Amniotic stem cell (primary cell): ENCODE measurements around the gene CNTNAP2.

Source experiments
- DNase-seq: peaks from one replicate; lab custom pipeline; 2025; lab: John Stamatoyannopoulos, UW

Gene CNTNAP2

DNA sequence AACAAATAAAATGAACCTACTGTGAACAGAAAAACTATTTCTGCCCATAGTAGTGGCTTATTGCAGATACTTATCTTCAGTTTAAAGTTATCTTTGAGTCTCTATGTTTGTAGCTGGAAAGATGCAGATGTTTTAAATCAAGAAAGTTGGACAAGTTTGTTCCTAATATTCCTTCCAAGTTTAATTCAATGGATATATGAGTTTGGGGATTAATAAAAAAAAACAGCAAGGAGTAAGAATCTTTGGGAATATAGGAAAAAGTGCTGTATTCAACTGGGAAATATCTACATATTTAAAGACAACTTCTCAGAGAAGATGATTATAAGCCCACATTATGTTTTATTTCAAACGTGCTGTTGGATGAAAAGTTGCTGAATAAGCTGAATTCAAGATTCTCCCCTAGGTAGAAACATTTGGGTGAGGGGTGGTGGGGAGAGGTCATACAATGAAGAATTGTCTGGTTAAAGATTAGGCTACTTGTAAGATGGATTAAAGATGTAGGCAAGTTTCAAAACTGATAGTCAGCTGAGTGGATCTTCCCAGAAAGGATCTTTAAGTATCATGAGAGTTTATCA lies 1135.2 kb downstream of the CNTNAP2 start:
- DNase-seq = no peak

DNA sequence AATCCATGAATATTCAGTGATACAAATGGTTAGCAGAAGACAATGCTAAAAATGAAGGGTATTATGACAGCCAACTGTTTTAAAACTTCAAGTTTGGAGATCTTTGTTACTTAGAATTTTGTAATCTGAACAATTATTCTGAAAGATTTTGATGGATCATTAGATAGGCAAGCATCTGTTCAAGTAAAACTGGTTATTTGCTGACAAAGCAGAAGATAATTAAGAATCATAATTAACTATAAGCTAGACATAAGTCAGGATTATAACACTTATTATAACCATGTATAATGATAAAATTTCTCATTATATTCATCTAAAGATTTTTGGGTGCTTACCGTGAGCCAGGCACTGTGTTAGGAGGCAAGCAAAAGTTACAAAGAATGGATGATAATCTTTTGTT lies 1145.1 kb downstream of the CNTNAP2 start:
- no peak for DNase-seq

DNA sequence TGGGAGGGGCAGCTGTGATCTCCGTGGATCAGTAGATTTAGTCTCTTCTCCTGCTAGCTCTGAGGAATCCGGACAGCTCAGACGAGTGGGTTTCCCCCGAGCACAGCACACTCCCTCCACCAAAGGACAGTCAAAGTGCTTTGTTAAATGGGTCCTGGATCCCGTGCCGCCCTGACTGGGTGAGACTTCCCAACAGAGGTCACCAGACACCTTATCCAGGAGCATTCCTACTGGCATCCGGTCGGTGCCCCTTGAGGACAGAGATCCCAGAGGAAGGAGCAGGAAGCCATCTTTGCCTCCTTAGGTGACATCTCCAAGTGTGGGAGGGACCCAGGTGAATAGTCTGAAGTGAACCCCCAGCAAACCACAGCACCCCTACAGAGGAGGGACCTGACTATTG lies 1148.9 kb downstream of the CNTNAP2 start:
- no peak for DNase-seq

DNA sequence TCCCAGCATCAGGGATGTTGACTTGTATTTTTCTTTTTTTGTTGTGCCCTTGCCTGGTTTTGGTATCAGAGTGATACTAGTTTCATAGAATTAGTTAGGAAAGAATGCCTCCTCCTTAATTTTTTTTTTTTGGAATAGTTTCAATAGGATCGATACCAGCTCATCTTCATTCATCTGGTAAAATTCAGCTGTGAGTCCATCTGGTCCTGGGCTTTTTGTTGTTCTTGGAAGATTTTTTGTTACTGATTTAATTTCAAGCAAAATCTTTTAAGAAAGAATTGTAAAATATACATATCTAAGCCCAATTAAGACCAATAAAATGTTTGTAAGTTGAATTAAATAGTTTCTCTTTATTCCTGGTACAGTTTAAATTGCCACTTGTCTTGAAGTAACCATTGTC lies 1159.5 kb downstream of the CNTNAP2 start:
- no peak for DNase-seq

DNA sequence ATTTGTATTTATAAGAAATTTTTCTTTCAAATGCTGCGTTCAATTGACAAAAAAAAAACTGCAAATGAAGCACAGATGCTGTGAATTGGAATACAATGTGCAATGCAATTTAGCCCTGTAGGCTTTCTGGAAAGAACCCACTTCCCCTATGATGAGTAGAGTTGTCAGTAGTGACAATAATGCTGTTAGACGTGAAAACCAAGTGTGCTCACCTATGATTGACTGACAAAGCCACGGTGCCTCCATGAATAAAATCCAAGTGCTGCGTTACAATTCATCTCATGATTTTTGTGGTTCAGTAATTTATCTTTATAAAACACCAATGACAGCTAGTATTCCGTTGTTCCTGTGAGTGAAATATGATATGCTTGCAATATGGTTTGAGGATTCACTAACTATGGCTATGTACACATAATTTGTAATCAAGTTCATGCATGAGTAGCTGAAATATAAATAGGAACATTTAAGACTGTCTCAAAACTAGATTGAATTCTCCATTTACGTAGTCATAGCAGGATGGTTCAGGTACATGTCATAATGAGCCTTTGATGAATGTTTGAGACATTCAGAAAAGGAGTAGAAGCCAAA lies 1160.3 kb downstream of the CNTNAP2 start:
- DNase-seq = no peak

DNA sequence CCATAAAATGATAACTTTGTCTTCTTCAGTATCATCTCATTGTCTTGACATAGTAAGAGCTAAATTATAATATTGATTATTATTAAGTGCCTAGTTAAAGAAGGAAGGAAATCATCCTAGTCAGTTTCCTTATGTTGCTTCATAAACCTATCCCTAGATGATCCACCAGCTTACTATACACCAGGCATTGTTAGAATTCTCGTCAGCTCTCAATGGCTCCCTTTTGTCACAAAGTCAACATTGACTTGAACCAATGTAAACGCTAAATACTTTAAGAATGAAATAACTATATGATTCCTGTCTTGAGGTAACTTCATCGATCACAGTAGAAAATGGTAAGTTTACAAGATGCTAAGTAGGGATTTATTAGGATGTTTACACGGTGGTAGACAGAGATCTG lies 1162.9 kb downstream of the CNTNAP2 start:
- DNase-seq = no peak

DNA sequence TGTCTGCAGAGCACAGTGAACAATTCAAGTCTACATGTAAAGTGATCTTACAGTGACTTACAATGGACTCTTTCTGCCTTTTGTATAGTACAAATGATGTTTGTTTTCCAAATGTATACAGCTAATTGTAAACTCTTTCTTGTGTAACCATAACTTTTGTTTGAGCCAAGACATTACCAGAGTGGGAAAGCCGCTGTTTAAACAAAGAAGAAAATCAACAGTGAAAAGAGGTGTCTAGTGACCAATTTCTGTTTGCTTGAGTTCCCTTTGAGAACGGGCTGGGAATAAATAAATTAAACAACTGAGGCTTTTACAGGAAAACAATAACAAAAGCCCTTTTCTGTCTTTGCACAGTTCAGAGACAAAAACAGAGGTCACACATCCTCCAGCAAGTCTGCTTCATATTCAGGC lies 1163.4 kb downstream of the CNTNAP2 start:
- no peak for DNase-seq

DNA sequence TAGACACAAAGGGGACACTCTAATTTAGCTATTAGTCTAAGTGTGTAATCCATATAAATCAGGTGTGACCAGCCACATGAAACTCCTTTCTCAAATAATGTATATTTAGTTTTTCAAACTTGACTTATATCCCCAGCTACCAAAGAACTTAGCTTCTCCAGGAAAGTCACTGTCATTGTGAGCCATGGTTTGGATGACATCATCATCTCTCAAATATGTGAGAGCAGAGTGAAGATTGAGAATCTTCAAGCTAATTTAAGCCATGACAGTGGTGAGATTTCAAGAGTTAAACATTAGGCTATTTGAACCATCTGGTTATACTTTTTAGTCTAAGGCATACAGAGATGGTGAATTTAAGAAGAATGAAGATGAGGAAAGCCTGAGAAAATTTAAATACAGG lies 1165.6 kb downstream of the CNTNAP2 start:
- DNase-seq = no peak

DNA sequence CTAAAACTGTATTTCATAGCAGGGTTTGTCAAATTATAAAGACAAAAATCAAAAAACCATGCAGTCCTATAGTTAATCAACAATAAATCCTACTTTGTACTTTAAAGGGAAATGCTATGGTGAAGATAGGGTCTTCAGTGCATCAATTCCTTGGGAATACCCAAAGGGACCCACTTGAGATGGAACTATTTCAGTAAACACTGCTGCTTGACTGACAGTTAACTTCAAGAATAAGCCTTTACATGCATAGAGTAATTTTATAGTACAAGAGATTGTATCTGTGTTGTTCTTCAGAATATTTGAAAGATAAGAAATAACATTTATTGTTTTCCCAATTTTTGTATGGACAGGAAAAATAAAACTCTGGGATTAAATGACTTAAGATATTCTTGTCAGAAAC lies 1179.6 kb downstream of the CNTNAP2 start:
- DNase-seq = no peak

DNA sequence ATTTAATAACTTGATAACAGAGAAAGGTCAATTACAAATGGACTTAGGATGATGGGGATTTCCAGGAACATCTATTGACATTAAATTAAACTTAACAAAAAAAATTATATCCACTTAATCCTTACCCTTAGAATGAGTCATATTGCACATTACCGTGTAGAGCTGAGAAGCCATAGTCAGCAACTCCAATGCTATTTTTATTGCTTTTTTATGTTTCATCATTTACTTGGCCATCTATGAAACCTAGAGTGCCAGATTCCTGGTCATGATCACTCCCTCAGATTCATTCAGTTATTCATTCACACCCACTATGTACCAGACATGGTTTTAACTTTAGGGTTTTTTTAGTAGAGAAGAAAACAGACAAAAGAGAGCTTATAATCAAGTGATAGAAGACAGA lies 1180.4 kb downstream of the CNTNAP2 start:
- DNase-seq = no peak

DNA sequence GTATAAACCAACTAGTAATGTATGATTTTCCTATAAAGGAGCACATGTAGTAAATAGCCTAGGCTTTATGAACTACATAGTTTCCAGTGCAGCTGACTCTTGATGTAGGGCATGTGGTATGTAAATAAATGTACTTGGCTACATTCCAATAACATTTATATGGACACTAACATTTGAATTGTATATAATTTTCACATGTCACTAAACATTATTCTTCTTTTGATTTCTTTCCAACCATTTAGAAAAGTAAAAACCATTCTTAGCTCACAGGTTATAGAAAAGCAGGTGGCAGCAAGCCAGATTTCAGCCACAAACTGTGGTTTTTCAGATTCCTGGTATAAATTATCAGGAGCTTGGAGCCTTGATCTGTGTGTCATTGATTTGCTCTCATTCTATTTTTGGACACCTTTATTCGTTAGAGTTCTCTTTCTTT lies 1182.0 kb downstream of the CNTNAP2 start:
- peak; percentile 19 for DNase-seq

DNA sequence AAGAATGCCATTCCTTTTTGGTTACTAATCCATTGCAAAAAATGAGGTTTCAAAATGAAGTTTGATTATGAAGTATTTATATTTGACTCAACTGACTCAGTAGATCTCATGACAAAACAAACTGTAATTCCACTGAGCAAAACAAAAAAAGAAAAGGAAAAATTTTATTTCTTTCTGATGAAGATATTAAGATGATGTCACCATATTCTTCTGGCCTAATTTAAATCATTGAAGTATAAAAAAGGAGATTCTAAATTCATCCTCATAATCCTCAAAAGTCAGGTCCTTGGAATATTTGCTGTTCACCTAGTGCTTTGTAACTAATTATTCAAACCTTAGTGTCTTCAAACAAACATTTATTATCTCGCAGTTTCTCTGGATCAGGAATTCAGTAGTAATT lies 1183.7 kb downstream of the CNTNAP2 start:
- no peak for DNase-seq

DNA sequence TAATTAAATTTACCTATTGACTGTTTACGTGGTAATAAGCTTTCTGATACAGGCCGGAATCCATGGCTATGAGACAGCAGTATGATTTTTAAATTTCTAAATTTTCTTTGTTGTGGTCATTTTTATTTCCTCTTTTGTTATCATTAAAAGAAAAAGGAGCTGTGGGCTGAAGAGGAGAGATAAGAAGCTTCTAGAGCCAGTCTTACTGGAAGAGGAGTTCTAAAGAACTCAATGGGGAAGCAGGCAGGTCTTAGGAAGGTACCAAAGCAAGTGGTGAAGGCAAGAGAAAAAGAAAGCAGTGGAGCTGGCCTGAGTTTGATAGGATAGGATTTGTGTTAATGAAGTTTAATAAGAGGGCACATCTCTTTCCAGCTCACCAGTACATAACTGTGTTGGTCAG lies 1187.8 kb downstream of the CNTNAP2 start:
- no peak for DNase-seq

DNA sequence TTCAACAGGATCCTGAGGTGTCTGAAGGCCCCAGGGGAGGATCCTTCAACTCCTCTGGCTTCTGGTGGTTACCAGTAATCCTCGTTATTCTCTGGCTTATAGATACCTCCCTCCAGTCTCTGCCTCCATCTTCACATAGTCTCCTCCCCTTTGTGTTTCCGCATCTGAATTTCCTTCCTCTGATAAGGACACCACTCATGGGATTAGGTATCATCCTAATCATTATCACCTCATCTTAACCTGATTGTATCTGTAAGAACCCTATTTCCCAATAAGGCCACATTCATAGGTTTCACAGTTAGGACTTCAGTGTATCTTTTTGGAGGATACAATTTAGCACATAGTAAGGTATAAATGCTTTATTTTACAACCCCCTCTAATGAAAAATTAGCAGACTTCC lies 1189.2 kb downstream of the CNTNAP2 start:
- no peak for DNase-seq

DNA sequence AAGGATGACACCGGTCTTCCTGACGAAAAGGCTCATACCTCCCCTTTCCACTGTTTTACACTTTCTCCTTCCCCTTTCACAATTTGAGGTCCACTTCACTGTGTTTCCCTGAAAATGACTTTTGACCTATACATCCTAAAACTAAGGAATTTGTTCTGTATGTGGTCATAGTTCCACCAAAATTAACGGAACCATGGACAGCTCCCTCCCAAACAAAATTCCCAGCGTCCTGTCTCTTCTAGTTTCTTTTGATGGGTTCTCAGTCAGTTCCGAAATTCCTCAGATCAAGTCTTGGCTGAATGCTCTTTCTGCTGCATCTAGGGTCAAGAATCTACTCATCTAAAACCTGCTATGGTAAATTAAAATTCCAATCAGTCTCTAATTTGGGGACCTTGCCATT lies 1191.9 kb downstream of the CNTNAP2 start:
- DNase-seq = no peak

DNA sequence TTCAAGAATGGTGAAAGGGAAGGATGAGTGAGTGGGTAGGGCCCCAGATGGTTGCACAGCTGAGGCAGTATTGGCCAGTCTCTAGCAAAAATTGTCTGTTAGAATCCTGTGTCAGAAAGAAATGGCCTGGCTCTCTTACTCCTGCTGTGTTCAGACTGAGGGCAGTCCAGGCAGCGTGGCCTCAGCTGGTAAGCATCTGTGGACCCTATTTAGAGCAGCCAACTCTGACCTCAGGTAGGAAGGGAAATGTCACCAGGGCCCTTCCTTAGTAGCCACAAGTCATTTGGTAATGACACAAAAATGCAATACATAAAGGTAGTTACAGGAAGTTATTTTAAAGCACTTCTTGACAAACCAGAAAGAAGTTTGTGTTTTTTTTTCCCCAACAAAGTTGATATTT lies 1194.7 kb downstream of the CNTNAP2 start:
- DNase-seq = no peak

DNA sequence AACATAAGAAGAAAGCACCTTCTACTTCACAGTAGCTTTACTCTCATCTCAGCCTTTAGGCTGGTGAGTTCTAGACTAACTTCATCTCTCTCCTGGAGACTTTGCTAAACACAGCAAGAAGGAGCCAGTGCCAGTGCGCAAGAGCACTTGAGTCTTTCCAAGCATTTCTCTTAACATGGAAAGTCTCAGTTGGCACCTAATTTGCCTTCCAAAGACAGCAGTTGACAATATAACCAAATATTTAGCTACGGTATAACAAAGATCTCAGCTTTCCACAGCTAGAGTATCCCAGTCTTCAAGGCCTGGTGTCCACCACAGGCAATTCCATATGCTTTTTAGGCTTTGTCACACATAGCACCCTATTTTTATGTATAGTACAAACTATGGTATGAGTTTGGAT lies 1204.9 kb downstream of the CNTNAP2 start:
- no peak for DNase-seq

DNA sequence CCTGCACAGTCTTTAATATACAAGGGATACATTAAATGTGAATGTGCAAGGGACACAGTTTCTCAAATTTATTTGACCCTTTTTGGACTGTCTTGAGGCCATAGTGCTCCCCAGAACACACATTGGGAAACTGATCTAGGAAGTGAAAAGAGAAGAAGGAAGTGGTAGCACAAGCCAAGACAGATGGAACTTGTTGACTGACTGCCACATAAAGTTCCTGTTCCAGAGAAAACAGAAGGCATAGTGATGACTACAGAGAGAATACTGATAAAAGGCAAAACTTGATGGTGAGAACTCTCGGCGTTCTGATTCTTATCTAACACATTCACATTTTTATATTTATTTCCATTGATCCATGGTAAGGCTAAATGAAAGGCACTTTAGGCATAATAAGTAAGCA lies 1216.4 kb downstream of the CNTNAP2 start:
- no peak for DNase-seq

DNA sequence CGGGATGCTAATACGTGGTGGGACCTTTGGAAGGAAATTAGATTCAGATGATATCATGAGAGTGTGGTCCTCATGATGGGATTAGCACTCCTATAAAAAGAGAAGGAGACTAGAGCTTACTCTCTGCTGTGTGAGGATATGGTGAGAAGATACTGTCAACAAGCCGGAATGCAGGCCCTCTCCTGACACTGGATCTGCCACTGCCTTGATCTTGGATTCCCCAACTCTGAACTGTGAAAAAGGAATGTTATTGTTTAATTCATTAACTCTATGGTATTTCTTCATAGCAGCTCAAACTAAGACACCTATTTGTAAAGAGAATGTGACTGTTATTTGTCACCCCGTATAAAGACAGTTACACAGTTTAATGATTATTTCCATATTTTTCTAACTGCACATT lies 1246.5 kb downstream of the CNTNAP2 start:
- DNase-seq = no peak

DNA sequence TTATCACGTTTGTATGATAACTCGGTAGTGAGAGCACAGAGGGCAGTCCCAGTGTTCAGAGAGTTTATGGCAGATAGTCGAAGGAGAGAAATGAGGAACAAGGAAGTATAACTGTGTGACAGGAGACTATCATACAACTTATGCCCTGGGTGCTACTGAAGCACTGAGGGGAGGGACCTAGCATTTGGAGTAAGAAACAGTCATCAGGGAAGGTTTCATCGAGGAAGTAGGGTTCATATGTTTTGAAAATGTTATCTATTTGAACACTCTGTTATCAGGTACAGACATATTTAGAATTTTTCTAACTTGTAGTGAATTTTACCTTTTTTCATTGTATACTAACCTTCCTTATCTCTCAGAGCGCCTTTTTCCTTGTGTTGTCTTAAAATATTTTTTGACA lies 1259.6 kb downstream of the CNTNAP2 start:
- no peak for DNase-seq

DNA sequence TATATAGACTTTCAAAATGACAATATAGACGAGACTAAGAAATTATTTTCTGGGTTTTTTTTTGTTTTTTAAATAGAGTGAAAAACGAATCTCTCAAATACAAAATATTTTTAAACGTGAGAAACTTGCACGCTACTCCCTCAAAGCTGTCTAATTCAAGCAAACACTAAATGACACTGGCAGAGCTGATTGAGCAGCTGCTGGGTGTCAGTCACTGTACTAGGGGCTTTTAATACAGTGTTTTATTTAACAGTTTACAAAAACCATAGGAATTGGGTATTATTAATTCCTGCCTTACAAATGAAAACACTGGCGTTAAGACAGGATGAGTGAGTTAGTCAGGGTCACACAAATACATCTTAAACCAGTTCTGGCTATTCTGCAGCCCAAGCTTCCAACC lies 1264.3 kb downstream of the CNTNAP2 start:
- no peak for DNase-seq

DNA sequence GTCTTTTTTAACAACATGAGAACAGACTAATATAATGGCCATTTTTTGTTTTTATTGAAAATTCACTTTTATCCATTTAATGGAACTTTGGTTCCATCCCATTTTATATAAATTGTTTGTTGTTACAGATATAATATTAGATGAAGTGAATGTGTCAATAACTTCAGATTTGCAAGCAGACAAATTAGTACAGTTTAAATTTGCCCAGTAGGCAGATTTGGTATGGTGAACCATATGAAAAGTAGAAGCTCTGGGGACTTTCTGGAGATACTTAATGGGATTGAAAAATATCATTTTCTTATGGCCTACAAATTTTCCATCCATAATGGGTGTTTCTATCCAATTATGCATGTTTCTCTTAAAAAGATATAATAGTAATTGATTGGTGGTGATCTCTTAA lies 1277.7 kb downstream of the CNTNAP2 start:
- DNase-seq = no peak

DNA sequence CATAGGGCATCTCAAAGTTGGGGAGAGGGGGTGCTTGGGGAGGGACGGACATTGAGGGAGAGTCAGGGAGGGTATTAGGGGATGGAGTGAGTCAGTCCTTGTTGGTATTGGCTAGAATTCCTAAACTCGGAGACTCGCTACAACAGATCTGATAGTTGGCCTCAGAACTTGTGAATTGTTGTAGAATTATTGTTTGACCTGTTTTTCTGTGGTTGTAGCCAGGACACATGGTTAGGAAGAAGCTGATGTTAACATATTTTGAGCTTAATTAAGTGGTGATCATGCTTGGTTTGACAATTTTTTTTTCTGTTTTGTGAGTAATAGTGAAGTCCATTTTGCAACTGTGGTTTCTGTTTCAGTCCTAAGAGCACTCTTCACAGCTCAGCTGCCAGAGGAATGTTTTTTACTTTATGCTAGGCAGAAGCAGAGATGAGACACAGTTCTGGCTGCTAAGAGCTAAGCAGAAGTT lies 1283.7 kb downstream of the CNTNAP2 start:
- peak; percentile 20 for DNase-seq

DNA sequence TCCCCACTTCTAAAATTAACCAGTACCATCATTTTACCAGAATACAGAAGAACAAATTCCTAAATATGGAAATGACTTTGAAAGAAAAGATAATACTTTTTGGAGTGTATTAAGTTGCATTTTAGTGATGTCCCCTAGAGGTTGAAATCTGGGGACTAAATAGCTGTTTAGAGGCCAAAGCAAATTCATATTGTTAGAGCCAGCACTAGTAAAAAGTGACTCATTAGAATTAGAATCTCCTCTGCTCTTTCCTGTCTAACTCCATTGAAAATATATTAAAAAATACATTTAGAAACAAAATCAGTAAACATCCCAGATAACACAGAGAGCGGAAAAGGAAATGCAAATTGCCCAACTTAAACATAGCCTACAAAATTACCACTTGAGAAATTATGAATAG lies 1284.3 kb downstream of the CNTNAP2 start:
- DNase-seq = no peak
